Epidermal melanocyte (primary cell): ENCODE measurements around the gene THAP10.

Experiments
- DNase-seq: peaks from one replicate; pipeline ENCODE4 v3.0.0; 2011; ENCODE audit warnings: low spot score; ENCODE audit not compliant: insufficient read length

Gene THAP10

DNA sequence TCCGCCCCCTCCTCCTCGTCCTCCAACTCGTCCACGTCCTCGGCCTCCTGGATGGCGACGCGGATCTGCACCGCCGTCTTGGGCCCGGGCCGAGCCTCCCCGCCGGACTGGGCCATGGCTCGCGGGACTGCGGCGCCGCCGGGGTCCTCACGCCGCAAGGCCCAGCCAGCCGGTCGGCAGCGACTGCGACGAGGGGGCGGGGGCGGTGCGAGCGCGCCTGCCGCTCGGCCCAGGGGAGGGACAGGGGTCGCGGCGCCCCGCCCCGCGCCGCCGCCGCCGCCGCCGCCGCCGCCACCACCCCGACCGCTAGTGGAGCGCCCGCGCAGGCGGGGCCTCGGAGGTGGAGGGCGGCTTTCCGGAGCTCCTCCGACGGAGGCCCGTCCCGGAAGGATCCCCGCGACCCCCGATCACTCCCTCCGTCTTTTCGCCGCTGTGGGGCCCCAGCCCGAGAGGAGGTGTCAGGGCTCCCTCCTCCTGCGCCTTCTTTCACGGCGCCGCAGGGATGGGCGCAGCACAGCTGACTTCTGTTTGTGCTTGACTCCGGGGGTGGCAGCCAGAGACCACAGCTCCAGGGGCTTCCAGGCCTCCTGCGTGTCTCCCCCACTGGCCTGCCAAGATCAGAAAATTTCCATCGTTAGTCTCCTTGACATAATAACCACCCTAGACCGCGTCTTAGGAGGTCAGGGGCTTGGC lies 38.1 kb downstream of the THAP10 start, which contains the start of gene LARP6:
Gene LARP6 (minus strand): TSS at position 185 of the 693 bp plus-strand sequence. CDS start 69 bp downstream, at position 116.
- DNase-seq = no peak

DNA sequence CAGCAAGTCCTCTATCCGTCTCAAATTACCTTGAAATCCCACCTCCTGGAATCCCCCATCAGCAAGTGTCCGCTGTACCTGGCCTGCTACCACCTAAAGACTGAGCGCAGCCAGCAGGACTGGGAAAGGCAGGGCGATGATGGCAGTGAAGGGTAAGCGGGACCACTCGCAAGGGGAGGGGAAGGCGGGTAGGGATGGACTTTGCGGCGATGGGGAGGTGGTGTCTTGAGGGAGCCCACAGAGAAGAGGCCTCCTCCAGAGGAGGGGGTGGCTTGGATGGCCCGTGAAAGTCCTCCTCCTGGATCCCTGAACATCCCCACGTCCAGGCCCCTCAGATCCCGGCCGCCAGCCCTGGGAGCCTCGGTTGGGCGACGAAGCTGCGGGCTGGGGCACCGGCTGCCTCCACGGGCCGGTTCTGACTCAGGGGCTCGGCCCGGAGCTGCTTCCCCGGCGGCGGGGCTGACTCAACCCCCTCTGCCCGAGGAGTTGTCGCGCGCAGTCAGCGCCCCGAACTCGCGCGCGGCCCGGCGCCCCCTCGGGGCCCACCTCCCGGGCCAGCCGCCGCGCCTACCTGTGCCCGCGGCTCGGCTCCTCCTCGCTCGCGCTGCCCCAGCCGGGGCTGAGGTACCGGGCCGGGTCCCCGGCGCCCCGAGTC lies 38.8 kb downstream of the THAP10 start:
- no peak for DNase-seq

DNA sequence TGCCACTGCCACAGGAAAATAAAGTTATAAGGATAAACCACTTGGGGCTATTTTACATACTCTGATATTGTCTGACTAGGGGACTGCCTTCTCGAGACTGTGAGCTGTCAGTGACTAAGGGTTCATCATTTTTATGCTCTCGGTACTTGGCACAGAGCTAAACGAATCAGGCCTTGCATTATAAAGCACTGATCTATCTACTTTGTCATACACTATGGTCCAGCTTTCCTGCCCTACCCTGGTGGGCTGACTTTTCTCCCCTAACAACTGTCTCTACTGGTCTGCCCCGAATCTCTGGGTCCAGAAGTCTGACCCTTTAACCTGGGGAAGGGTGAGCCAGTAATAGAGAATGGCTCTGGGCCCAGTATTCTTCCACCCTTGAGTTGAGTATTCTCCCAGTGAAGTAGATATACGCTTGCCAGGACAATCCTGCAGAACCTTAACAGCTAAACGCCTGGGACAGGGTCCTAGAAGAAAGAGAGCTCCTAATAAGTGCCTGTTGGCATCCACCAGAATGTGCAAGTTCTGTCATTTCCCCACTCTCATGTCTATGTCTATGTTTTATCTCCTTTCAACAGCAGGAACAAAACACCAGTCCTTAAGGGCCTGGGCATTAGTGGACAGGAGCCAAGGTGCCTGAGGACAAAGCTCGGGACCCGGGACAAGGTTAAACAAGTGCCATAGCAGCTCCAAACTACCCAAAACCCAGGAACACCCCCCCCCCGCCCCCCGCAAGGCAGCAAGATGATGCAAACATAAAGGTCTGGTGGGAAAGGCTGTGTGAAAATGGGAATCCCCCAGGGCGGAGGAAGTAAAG lies 39.5 kb downstream of the THAP10 start:
- no peak for DNase-seq

DNA sequence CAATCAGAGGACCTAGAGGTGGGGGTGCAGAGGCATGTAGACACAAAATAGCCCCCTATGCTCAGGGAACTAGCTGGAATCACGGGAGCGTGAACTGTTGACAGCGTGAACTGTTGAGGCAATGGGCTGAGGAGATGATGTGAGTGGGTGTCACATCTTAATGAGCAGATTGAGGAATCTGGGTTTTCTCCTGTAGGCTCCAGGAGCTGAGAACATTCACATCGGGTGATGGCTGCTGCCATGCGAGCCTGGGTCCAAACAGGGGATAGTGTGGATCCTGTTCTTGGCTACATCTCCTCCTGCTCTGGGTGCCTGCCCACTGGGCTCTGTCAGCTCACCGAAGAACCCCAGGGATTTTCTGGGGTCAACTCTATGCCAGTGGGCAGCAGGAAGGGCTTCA lies 40.3 kb downstream of the THAP10 start:
- DNase-seq = no peak

DNA sequence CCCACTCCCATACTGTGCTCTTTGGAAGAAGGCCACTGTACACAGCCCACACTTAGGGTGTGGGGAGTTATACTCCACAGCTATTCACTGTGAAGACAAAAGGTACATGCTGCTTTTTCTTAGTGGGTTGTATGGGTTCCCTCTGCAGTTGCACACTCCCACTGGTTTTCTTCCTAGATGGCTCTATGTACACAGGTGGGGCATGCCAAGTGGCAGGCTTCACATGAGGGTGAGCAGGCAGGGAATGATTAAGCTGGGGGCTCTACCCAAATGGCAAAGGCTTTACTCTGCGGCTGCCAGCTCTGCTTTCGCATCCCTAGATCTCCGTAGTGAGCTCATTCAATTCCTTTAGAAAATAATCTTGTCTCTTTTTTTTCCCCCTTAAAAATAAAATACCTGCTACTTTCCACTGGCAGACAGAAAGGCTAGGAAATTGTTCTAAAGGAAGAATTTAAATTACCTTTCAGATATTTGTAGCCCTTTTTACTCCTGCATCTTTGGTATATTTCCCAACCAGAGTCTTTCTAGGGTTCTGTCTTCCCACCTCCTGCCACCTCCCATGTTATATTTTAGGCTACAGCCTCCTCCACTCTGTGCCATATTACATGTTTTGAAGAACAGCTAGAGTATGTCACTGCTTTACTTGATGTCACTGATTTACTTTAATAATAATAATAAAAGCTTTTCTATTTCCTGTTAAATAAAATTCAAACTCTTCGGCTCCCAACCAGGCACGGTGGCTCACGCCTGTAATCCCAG lies 46.5 kb downstream of the THAP10 start:
- DNase-seq = no peak

DNA sequence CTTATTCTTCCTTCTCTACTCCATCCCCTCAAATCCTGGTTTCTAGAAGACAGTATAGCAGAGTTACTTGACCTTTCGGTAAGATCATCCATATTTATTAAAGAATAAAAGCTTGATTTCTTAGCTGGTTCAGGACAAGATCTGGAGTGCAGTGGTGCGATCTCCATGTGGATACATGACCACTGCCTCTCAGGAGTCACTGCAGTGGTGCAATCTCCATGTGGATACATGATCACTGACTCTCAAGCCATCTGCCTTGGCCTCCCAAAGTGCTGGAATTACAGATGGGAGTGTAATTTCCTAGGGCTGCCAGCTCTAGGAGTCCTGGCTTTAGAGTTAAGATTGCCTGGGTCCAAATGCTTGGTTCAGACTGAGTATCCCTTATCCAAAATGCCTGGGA lies 54.8 kb downstream of the THAP10 start:
- no peak for DNase-seq

DNA sequence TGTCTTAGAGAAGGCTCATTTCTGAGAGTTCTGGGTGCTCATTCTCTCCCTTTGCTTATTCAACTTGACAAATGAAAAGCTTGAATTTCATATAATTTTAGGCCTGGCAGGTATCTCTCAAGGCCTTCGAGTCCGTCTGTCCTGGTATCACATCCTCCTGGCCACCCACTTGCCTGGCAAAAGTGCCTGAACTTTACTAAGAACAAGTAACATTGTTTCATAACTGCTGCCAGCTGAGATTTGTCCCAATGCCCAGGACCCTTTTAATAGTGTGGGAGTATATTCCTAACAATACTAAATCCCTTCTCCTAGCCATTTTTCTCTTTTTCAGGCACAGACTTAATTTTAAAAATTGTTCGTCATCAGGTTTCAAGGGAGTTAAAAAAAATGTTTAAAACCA lies 56.4 kb downstream of the THAP10 start:
- no peak for DNase-seq

DNA sequence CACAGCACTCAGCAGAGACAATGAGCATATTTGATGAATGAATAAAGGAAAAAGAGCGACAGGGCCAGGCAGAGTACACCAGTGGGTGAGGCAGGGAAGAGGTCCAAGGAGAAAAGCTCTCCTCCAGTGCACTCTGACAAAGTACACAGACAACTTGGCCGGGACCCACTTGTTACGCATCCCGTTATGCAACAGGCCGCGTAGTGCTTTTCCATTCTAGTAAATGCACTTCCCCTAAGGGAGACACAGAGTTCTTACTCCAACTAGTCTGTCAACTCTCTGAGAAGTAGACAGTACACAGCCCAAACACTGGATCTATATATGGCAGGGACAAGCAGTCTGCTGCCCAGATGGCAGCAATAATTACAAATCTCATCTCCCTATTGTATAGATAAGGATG lies 56.8 kb downstream of the THAP10 start:
- DNase-seq = no peak

DNA sequence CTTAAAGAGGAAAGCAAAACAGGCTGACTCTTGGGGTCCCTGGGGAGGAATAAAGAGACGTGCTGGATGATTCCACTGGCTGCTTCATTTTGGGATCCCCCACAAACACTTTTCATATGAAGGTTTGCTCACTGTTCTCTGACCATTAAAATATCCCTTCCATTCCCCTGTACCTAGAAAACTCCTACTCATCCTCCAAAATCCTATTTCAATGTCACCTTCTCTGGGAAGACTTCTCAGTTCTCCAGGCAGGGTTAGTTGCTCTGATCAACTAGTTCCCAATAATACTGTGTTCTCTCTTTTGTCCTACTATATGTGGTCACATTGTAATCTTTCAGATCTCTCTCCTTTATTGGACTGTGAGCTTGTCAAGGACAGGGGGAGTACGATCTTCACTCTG lies 57.2 kb downstream of the THAP10 start:
- no peak for DNase-seq

DNA sequence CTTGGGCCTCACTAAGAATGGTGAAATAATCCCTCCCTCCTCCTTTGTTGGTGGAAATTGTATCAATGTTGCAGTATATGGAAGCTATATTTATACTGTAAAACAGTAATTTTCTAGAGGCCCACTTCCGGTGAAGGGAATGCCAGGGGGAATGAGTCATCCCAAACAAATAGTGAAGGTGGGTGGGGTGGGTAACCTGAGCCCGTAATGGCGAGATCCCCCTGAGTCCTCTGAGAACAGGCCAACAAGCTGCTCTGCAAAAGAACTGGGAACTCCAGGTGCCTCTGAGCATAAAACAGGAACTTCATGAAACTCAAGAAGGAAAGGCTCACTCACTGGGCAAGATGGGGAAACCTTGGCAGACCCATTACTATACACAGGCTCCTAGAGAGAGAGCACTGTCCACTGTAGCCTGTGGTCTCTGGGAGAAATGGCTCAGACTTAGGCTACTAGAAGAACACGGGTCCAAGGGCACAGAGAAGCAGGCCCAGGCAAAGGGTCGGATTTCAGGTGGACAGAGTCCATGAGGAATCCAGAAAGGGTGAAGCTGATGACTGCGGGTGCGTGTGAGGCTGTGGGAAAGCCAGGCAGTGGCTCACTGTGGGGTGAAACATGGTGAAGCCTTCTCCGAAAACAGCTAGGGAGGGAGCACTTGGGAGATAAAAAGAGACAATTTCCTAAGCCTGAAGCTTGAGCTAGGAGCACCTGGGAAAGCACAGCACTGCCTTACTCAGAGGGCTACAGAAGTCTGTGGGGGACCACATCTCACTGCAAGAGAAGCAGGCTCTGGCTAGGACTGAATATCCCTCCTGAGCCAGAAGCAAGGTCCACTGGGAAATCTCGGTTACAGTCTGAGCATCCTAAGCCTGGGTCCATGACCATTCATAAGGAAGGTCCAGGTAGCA lies 58.1 kb downstream of the THAP10 start:
- no peak for DNase-seq

DNA sequence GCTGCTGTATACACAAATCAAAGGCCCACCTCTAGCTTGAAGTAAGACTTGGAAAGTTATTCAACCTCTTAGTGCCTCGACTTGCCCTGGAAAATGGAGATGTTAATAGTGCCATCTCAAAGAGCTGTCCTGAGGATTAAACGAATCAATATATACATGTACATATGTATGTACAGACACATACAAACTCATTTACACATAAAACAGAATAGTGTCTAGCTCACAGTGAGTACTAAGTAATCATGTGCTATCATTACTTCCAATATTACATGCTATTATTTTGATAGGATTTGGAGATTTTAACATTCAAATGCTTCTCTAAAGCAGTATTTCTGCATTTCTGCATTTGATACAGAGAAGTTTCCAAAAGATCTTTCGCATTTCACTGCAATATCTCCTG lies 58.8 kb downstream of the THAP10 start:
- DNase-seq = no peak

DNA sequence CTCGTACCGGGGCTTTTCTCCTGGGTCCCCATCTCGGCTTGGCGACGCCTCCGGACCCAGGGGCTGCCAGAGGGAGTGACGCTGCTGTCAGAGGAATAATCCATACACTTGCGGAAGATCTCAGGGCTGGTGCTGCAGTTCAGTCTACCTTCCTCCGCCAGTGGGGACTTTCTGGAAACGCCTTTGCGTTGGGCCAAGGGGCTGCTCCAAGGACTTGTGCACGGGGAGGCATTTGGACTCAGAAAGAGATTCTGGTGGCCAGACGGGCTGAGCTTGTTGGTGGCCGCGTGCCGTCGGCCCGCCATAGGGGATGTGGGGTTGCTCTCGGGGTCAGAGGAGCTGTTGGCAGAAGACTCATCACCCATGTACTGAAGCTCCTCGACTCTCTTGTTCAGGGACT lies 60.1 kb downstream of the THAP10 start:
- DNase-seq = no peak
